Liver (tissue), 3 donors: ENCODE data around the gene GPATCH3.
A peak's percentile ranks its signal among the peaks of the same experiment; 100 is the strongest.

Experiments
- CTCF ChIP-seq: fragments of 150-350 bp; IDR thresholded peaks from 2 replicates; pipeline ENCODE4 v1.5.1; 2017; ENCODE audit warnings: improper control_type of control experiment, low read depth, low read length; ENCODE audit not compliant: missing input control
- GABPA ChIP-seq, 2 donors: IDR thresholded peaks in 1 of 2; conservative IDR thresholded peaks in 1 of 2; 2 replicates each; pipeline ENCODE4 v1.6.1; 2016; ENCODE audit warnings: antibody characterized with exemption in 2 of 2, mild to moderate bottlenecking in 1 of 2, moderate library complexity in 1 of 2
- MAX ChIP-seq: IDR thresholded peaks from 2 replicates; pipeline ENCODE4 v1.6.1; 2016; ENCODE audit warnings: antibody characterized with exemption
- RAD21 ChIP-seq, 2 donors: IDR thresholded peaks; 2 replicates each; pipeline ENCODE4 v1.6.1; 2016; ENCODE audit warnings: antibody characterized with exemption in 2 of 2, mild to moderate bottlenecking in 2 of 2
- RXRA ChIP-seq, 2 donors: IDR thresholded peaks; 2 replicates each; pipeline ENCODE4 v1.6.1; 2017 to 2018; ENCODE audit warnings: antibody characterized with exemption in 2 of 2, mild to moderate bottlenecking in 1 of 2
- TAF1 ChIP-seq: conservative IDR thresholded peaks from 2 replicates; pipeline ENCODE4 v1.6.1; 2016; ENCODE audit warnings: antibody characterized with exemption, mild to moderate bottlenecking
- donor health status: healthy.
- donor health status: healthy.

GRCh38 chr1:26915204-26915842 lies 15.1 kb upstream of the GPATCH3 start:
- TF ChIP-seq CTCF (no peak), RXRA (IDR thresholded peaks at IDR 0.05) (peak; percentile 91), MAX (peak; percentile 69), TAF1 (no peak), GABPA (IDR thresholded peaks at IDR 0.05 in 1 of 2, conservative IDR thresholded peaks at IDR 0.05 in 1 of 2) (no peak), RAD21 (IDR thresholded peaks at IDR 0.05) (peak; percentile 8 to 59)
